Measurements from ENCODE around the gene AJM1.

- TF ChIP-seq ZBTB7A (IDR thresholded peaks at IDR 0.05; ENCODE audit: low read depth) (no peak), NFIC (IDR thresholded peaks at IDR 0.05) (no peak), RAD21 (IDR thresholded peaks at IDR 0.05; ENCODE audit: low read depth) (no peak), TCF12 (IDR thresholded peaks at IDR 0.05; ENCODE audit: low read depth) (no peak), CREB1 (IDR thresholded peaks at IDR 0.05; ENCODE audit: low read depth) (no peak), USF1 (IDR thresholded peaks at IDR 0.05) (no peak)
- TF ChIP-seq, protein P1, sequence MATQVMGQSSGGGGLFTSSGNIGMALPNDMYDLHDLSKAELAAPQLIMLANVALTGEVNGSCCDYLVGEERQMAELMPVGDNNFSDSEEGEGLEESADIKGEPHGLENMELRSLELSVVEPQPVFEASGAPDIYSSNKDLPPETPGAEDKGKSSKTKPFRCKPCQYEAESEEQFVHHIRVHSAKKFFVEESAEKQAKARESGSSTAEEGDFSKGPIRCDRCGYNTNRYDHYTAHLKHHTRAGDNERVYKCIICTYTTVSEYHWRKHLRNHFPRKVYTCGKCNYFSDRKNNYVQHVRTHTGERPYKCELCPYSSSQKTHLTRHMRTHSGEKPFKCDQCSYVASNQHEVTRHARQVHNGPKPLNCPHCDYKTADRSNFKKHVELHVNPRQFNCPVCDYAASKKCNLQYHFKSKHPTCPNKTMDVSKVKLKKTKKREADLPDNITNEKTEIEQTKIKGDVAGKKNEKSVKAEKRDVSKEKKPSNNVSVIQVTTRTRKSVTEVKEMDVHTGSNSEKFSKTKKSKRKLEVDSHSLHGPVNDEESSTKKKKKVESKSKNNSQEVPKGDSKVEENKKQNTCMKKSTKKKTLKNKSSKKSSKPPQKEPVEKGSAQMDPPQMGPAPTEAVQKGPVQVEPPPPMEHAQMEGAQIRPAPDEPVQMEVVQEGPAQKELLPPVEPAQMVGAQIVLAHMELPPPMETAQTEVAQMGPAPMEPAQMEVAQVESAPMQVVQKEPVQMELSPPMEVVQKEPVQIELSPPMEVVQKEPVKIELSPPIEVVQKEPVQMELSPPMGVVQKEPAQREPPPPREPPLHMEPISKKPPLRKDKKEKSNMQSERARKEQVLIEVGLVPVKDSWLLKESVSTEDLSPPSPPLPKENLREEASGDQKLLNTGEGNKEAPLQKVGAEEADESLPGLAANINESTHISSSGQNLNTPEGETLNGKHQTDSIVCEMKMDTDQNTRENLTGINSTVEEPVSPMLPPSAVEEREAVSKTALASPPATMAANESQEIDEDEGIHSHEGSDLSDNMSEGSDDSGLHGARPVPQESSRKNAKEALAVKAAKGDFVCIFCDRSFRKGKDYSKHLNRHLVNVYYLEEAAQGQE (IDR thresholded peaks at IDR 0.05; ENCODE audit: low read depth) = no peak
Measured at GRCh38 chr9:136829981-136830885, 12.0 kb upstream of the AJM1 start.
